DOHH2 (cell line): ENCODE results near the gene EXOC3.

Source experiments
- EZH2phosphoT487 ChIP-seq: fragments of 200-600 bp; sonication (generic); IDR thresholded peaks from 2 replicates; pipeline ENCODE4 v1.6.1; 2017; ENCODE audit warnings: borderline replicate concordance, mild to moderate bottlenecking, antibody characterized with exemption, low read length, moderate library complexity, mixed read lengths
- TF ChIP-seq, protein P1 (sequence below): fragments of 200-600 bp; sonication (generic); IDR thresholded peaks from one replicate; pipeline ENCODE4 v1.5.1; 2014; ENCODE audit warnings: antibody characterized with exemption, mild to moderate bottlenecking, low read depth, low read length; ENCODE audit not compliant: poor library complexity, severe bottlenecking

DNA sequence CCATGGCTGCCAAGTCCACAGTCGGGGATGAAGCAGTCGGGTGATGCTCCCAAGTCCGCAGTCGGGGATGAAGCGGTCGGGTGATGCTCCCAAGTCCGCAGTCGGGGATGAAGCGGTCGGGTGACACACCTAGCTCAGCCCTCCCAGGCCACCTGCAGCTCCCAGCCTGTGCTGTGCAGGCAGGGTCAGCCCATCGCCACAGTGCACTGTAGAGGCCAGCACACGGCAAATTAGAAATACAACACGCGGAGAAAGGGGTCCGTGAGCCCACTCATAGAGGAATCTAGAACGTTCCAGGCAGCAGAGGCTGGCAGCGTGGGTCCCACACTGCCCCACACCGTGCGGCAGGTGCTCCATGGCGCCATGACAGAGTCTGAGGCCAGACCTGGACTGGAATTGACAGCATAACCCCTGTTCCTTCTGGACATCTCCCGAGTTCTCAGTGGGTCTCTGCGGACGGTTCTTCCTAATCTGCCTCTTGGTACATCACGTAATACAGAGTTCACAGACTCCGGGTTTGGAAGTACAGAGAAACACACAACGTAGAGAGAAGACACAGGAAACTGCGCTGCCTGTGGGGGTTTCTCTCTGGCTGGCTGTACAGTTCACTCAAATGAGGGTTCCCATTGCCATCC is 7.7 kb upstream of the EXOC3 start:
- TF ChIP-seq, protein P1, sequence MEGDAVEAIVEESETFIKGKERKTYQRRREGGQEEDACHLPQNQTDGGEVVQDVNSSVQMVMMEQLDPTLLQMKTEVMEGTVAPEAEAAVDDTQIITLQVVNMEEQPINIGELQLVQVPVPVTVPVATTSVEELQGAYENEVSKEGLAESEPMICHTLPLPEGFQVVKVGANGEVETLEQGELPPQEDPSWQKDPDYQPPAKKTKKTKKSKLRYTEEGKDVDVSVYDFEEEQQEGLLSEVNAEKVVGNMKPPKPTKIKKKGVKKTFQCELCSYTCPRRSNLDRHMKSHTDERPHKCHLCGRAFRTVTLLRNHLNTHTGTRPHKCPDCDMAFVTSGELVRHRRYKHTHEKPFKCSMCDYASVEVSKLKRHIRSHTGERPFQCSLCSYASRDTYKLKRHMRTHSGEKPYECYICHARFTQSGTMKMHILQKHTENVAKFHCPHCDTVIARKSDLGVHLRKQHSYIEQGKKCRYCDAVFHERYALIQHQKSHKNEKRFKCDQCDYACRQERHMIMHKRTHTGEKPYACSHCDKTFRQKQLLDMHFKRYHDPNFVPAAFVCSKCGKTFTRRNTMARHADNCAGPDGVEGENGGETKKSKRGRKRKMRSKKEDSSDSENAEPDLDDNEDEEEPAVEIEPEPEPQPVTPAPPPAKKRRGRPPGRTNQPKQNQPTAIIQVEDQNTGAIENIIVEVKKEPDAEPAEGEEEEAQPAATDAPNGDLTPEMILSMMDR, result no peak
- TF ChIP-seq EZH2phosphoT487, result no peak
